ENCODE data around the gene UBA3. TPM values are rescaled to one million over a fixed set of nuclear protein-coding genes. Genes with fewer than 3 reads are reported as not detected.

UBA3 gene
- total and polyA plus RNA-seq, 2 of the 13 experiments (the other 11 are each of a cell fraction or from before 2014, with no cell fraction given): 40.7 to 49.0 TPM

- TF ChIP-seq PLSCR1 (CRISPR knock-in tag; IDR thresholded peaks at IDR 0.05; ENCODE audit: borderline replicate concordance): no peak
- TF ChIP-seq NAIF1 (CRISPR knock-in tag; IDR thresholded peaks at IDR 0.05; ENCODE audit: borderline replicate concordance): no peak
- no peak for TF ChIP-seq ZNF33B (CRISPR knock-in tag; IDR thresholded peaks at IDR 0.05)
- peak; percentile 81; the same call in 1 of the 2 replicates for TF ChIP-seq HOXA3 (CRISPR knock-in tag; IDR thresholded peaks at IDR 0.05)
- 0 out of 2 replicates have a peak, but pooled peaks have one; percentile 27 for TF ChIP-seq HOMEZ (CRISPR knock-in tag; IDR thresholded peaks at IDR 0.05; ENCODE audit: low read depth)
- no peak for TF ChIP-seq ZNF235 (CRISPR knock-in tag; IDR thresholded peaks at IDR 0.05; ENCODE audit: borderline replicate concordance)
- no peak for TF ChIP-seq SUZ12 (IDR thresholded peaks at IDR 0.05; ENCODE audit: low read depth, low read length)
- TF ChIP-seq ZNF607 (CRISPR knock-in tag; IDR thresholded peaks at IDR 0.05; ENCODE audit: borderline replicate concordance): no peak; the same call in 1 of the 2 replicates
- 0 out of 2 replicates have a peak, but pooled peaks have one; percentile 74 for TF ChIP-seq IRF2 (CRISPR knock-in tag; IDR thresholded peaks at IDR 0.05)
- TF ChIP-seq RAD21 (CRISPR knock-in tag; IDR thresholded peaks at IDR 0.05): no peak
- TF ChIP-seq SRSF9 (IDR thresholded peaks at IDR 0.05; ENCODE audit: borderline replicate concordance, insufficient read depth, low read depth, low read length, poor library complexity, severe bottlenecking): no peak
- peak; percentile 87 for TF ChIP-seq XRCC5 (optimal IDR thresholded peaks at IDR 0.05; ENCODE audit: low read length)
- TF ChIP-seq HHEX (CRISPR knock-in tag; IDR thresholded peaks at IDR 0.05): no peak
- no peak for TF ChIP-seq ZNF205 (CRISPR knock-in tag; IDR thresholded peaks at IDR 0.05)
- TF ChIP-seq, protein P1, sequence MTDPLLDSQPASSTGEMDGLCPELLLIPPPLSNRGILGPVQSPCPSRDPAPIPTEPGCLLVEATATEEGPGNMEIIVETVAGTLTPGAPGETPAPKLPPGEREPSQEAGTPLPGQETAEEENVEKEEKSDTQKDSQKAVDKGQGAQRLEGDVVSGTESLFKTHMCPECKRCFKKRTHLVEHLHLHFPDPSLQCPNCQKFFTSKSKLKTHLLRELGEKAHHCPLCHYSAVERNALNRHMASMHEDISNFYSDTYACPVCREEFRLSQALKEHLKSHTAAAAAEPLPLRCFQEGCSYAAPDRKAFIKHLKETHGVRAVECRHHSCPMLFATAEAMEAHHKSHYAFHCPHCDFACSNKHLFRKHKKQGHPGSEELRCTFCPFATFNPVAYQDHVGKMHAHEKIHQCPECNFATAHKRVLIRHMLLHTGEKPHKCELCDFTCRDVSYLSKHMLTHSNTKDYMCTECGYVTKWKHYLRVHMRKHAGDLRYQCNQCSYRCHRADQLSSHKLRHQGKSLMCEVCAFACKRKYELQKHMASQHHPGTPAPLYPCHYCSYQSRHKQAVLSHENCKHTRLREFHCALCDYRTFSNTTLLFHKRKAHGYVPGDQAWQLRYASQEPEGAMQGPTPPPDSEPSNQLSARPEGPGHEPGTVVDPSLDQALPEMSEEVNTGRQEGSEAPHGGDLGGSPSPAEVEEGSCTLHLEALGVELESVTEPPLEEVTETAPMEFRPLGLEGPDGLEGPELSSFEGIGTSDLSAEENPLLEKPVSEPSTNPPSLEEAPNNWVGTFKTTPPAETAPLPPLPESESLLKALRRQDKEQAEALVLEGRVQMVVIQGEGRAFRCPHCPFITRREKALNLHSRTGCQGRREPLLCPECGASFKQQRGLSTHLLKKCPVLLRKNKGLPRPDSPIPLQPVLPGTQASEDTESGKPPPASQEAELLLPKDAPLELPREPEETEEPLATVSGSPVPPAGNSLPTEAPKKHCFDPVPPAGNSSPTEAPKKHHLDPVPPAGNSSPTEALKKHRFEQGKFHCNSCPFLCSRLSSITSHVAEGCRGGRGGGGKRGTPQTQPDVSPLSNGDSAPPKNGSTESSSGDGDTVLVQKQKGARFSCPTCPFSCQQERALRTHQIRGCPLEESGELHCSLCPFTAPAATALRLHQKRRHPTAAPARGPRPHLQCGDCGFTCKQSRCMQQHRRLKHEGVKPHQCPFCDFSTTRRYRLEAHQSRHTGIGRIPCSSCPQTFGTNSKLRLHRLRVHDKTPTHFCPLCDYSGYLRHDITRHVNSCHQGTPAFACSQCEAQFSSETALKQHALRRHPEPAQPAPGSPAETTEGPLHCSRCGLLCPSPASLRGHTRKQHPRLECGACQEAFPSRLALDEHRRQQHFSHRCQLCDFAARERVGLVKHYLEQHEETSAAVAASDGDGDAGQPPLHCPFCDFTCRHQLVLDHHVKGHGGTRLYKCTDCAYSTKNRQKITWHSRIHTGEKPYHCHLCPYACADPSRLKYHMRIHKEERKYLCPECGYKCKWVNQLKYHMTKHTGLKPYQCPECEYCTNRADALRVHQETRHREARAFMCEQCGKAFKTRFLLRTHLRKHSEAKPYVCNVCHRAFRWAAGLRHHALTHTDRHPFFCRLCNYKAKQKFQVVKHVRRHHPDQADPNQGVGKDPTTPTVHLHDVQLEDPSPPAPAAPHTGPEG (CRISPR knock-in tag; IDR thresholded peaks at IDR 0.05): peak; percentile 100
- TF ChIP-seq, protein P2, sequence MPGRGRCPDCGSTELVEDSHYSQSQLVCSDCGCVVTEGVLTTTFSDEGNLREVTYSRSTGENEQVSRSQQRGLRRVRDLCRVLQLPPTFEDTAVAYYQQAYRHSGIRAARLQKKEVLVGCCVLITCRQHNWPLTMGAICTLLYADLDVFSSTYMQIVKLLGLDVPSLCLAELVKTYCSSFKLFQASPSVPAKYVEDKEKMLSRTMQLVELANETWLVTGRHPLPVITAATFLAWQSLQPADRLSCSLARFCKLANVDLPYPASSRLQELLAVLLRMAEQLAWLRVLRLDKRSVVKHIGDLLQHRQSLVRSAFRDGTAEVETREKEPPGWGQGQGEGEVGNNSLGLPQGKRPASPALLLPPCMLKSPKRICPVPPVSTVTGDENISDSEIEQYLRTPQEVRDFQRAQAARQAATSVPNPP (CRISPR knock-in tag; IDR thresholded peaks at IDR 0.05): no peak
Observed at GRCh38 chr3:69084326-69085167, 4.4 kb upstream of the UBA3 start, which contains the start of gene ARL6IP5 (continued).
